ENCODE data around the gene GTPBP4. TPM values are rescaled to one million over a fixed set of nuclear protein-coding genes. Genes with fewer than 3 reads are reported as not detected.

The GTPBP4 gene
- total and polyA plus RNA-seq, 9 of the 15 experiments (the other 6 are each of a cell fraction or from before 2014, with no cell fraction given): 79.0 to 155 (median 128) TPM

- TF ChIP-seq ZNF76 (CRISPR knock-in tag; IDR thresholded peaks at IDR 0.05; ENCODE audit: borderline replicate concordance) (no peak), GMEB1 (CRISPR knock-in tag; IDR thresholded peaks at IDR 0.05) (peak; percentile 73), ZNF445 (CRISPR knock-in tag; IDR thresholded peaks at IDR 0.05; ENCODE audit: low read depth) (no peak), MAFF (IDR thresholded peaks at IDR 0.05; ENCODE audit: low read length) (no peak), SMARCA4 (IDR thresholded peaks at IDR 0.05) (no peak), MECOM (CRISPR knock-in tag; IDR thresholded peaks at IDR 0.05) (no peak), AFF4 (CRISPR knock-in tag; IDR thresholded peaks at IDR 0.05) (peak; percentile 78), CHAMP1 (IDR thresholded peaks at IDR 0.05) (no peak), ARID2 (IDR thresholded peaks at IDR 0.05) (no peak), FUS (optimal IDR thresholded peaks at IDR 0.05; ENCODE audit: low read depth, low read length) (peak; percentile 40), ZNF511 (CRISPR knock-in tag; IDR thresholded peaks at IDR 0.05) (no peak), FOXM1 (IDR thresholded peaks at IDR 0.05; ENCODE audit: low read depth) (no peak), FOXM1 (CRISPR knock-in tag; IDR thresholded peaks at IDR 0.05; ENCODE audit: low read depth) (no peak), WHSC1 (IDR thresholded peaks at IDR 0.05; ENCODE audit: low read length) (no peak), VEZF1 (CRISPR knock-in tag; IDR thresholded peaks at IDR 0.05) (peak; percentile 100; the same call in 1 of the 2 replicates), ZNF668 (CRISPR knock-in tag; IDR thresholded peaks at IDR 0.05) (no peak)
Observed at GRCh38 chr10:1048732-1049424, 60.6 kb downstream of the GTPBP4 start, which contains the start of gene IDI1 (continued).

All from K562 (cell line).